ENCODE measurements around the gene ZMYM4.

DNA sequence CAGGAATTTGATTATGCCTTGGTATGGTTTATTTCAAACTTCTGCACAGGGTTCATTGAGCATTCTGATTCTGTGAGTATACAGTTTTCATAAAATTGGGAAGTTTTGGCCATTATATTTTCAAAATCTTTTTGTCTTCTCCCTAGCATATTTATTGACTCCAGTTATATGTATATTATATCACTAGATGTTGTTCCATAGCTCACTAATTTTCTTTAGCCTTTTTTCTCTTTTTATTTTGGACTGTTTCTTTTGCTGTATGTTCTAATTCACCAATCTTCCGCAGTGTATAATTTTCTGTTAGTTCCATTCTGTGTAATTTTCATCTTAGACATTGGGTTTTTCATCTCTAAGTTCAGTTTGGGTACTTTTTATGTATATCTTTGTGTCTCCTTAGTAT is 31.9 kb downstream of the ZMYM4 start:
- no peak for TF ChIP-seq BACH2 (CRISPR knock-in tag; IDR thresholded peaks at IDR 0.05; ENCODE audit: borderline replicate concordance)
- no peak for TF ChIP-seq ZFP3 (CRISPR knock-in tag; IDR thresholded peaks at IDR 0.05)
- TF ChIP-seq RARB (CRISPR knock-in tag; IDR thresholded peaks at IDR 0.05): no peak
- TF ChIP-seq CREB5 (CRISPR knock-in tag; IDR thresholded peaks at IDR 0.05; ENCODE audit: low read depth): no peak
- TF ChIP-seq, protein P1, sequence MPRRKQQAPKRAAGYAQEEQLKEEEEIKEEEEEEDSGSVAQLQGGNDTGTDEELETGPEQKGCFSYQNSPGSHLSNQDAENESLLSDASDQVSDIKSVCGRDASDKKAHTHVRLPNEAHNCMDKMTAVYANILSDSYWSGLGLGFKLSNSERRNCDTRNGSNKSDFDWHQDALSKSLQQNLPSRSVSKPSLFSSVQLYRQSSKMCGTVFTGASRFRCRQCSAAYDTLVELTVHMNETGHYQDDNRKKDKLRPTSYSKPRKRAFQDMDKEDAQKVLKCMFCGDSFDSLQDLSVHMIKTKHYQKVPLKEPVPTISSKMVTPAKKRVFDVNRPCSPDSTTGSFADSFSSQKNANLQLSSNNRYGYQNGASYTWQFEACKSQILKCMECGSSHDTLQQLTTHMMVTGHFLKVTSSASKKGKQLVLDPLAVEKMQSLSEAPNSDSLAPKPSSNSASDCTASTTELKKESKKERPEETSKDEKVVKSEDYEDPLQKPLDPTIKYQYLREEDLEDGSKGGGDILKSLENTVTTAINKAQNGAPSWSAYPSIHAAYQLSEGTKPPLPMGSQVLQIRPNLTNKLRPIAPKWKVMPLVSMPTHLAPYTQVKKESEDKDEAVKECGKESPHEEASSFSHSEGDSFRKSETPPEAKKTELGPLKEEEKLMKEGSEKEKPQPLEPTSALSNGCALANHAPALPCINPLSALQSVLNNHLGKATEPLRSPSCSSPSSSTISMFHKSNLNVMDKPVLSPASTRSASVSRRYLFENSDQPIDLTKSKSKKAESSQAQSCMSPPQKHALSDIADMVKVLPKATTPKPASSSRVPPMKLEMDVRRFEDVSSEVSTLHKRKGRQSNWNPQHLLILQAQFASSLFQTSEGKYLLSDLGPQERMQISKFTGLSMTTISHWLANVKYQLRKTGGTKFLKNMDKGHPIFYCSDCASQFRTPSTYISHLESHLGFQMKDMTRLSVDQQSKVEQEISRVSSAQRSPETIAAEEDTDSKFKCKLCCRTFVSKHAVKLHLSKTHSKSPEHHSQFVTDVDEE (CRISPR knock-in tag; IDR thresholded peaks at IDR 0.05): no peak
- no peak for TF ChIP-seq OSR1 (CRISPR knock-in tag; IDR thresholded peaks at IDR 0.05)
- no peak for TF ChIP-seq PPARA (CRISPR knock-in tag; IDR thresholded peaks at IDR 0.05; ENCODE audit: borderline replicate concordance)
- TF ChIP-seq, protein P2, sequence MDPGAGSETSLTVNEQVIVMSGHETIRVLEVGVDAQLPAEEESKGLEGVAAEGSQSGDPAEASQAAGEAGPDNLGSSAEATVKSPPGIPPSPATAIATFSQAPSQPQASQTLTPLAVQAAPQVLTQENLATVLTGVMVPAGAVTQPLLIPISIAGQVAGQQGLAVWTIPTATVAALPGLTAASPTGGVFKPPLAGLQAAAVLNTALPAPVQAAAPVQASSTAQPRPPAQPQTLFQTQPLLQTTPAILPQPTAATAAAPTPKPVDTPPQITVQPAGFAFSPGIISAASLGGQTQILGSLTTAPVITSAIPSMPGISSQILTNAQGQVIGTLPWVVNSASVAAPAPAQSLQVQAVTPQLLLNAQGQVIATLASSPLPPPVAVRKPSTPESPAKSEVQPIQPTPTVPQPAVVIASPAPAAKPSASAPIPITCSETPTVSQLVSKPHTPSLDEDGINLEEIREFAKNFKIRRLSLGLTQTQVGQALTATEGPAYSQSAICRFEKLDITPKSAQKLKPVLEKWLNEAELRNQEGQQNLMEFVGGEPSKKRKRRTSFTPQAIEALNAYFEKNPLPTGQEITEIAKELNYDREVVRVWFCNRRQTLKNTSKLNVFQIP (CRISPR knock-in tag; IDR thresholded peaks at IDR 0.05; ENCODE audit: borderline replicate concordance, low read depth): no peak

All from SK-N-SH treated with all-trans-retinoic acid at 6 μM for 48 hours (cell line).